IgD-negative memory B cell (primary cell): ENCODE measurements around the gene UBR3. TPM values are rescaled to one million over a fixed set of nuclear protein-coding genes. Genes with fewer than 3 reads are reported as not detected.
"Not testable (repeated sequence)": the region's sequence is repeated elsewhere in the genome, so short reads cannot be mapped to it uniquely, and the experiment has no call there.

Source experiments
- H3K27ac Mint-ChIP-seq, 3 donors: one replicate each; pipeline ENCODE4 v1.8.0; 2020 to 2022; ENCODE audit warnings: mild to moderate bottlenecking in 3 of 3, mixed read lengths in 3 of 3, moderate library complexity in 1 of 3
- H3K27me3 Mint-ChIP-seq: one replicate; pipeline ENCODE4 v1.8.0; 2021; ENCODE audit warnings: mixed read lengths
- H3K36me3 Mint-ChIP-seq: one replicate; pipeline ENCODE4 v1.8.0; 2020; ENCODE audit warnings: mild to moderate bottlenecking, mixed read lengths
- H3K4me1 Mint-ChIP-seq, 3 donors: one replicate each; pipeline ENCODE4 v1.8.0; 2020 to 2022; ENCODE audit warnings: mixed read lengths in 3 of 3, mild to moderate bottlenecking in 1 of 3
- H3K4me3 Mint-ChIP-seq, 4 donors: one replicate each; pipeline ENCODE4 v1.8.0; 2020 to 2022; ENCODE audit warnings: mild to moderate bottlenecking in 4 of 4, mixed read lengths in 4 of 4, moderate library complexity in 3 of 4
- H3K9me3 Mint-ChIP-seq, 3 donors: one replicate each; pipeline ENCODE4 v1.8.0; 2020 to 2021; ENCODE audit warnings: mixed read lengths in 3 of 3, mild to moderate bottlenecking in 1 of 3
- polyA plus RNA-seq: library from polyadenylated mRNA; unstranded; fragments of 300-500 nt; fragmentation: Illumina TruSeq; gene quantifications from one replicate; pipeline ENCODE4 v1.2.3, GENCODE V29; 2021

Gene UBR3
- polyA plus RNA-seq, 1 donor from 2014 or later, result 5.4 TPM

GRCh38 chr2:170115501-170116229, 288.4 kb downstream of the UBR3 start:
- no peaks in the 10 kb centered on the region for H3K27me3 Mint-ChIP-seq
- H3K4me1 Mint-ChIP-seq, result no peaks in the 10 kb centered on the region
- no peak overlapping the region for H3K27ac Mint-ChIP-seq

GRCh38 chr2:170118641-170119040, 291.4 kb downstream of the UBR3 start:
- H3K4me1 Mint-ChIP-seq, result no peaks in the 10 kb centered on the region
- H3K27me3 Mint-ChIP-seq, result no peaks in the 10 kb centered on the region
- no peaks in the 10 kb centered on the region for H3K36me3 Mint-ChIP-seq
- no peak overlapping the region for H3K27ac Mint-ChIP-seq
- H3K9me3 Mint-ChIP-seq, result peaks cover 8 to 15% (median 8%) of the 10 kb centered on the region in 3 donors
- H3K4me3 Mint-ChIP-seq, result no peak overlapping the region

More at GRCh38 chr2:170115501-170116229, 288.4 kb downstream of the UBR3 start:
- no peak overlapping the region for H3K4me3 Mint-ChIP-seq
- H3K9me3 Mint-ChIP-seq, result peaks cover 8 to 15% (median 8%) of the 10 kb centered on the region in 3 donors
- no peaks in the 10 kb centered on the region for H3K36me3 Mint-ChIP-seq

GRCh38 chr2:170119326-170119725, 292.1 kb downstream of the UBR3 start:
- H3K4me1 Mint-ChIP-seq, H3K27me3 Mint-ChIP-seq, H3K27ac Mint-ChIP-seq, H3K36me3 Mint-ChIP-seq, H3K4me3 Mint-ChIP-seq: not testable (repeated sequence)
- peaks cover 8 to 11% (median 8%) of the 10 kb centered on the region in 3 donors for H3K9me3 Mint-ChIP-seq

- Mint-ChIP-seq H3K9me3 (peaks cover 3 to 10% (median 5%) of the 10 kb centered on the region in 3 donors), H3K27me3 (no peaks in the 10 kb centered on the region), H3K4me3 (no peak overlapping the region), H3K36me3 (peaks cover 1% of the 10 kb centered on the region), H3K27ac (no peak overlapping the region), H3K4me1 (no peaks in the 10 kb centered on the region)
These were observed 294.4 kb downstream of the UBR3 start for GRCh38 chr2:170121689-170122088.

- Mint-ChIP-seq H3K9me3 (peaks cover 2 to 10% (median 5%) of the 10 kb centered on the region in 3 donors), H3K27me3 (no peaks in the 10 kb centered on the region), H3K36me3 (peaks cover 1% of the 10 kb centered on the region), H3K4me1 (no peaks in the 10 kb centered on the region), H3K4me3 (no peak overlapping the region), H3K27ac (no peak overlapping the region)
These were observed 295.8 kb downstream of the UBR3 start for GRCh38 chr2:170122883-170123547.

- Mint-ChIP-seq H3K4me3 (no peak overlapping the region), H3K27ac (no peak overlapping the region), H3K4me1 (no peaks in the 10 kb centered on the region), H3K36me3 (peaks cover 1% of the 10 kb centered on the region), H3K9me3 (peaks cover 3 to 10% (median 5%) of the 10 kb centered on the region in 3 donors), H3K27me3 (no peaks in the 10 kb centered on the region)
These were observed 296.3 kb downstream of the UBR3 start for GRCh38 chr2:170123593-170123992.

- not testable (repeated sequence) for H3K4me1 Mint-ChIP-seq, H3K4me3 Mint-ChIP-seq, H3K27me3 Mint-ChIP-seq, H3K9me3 Mint-ChIP-seq, H3K36me3 Mint-ChIP-seq, H3K27ac Mint-ChIP-seq
These were observed 299.0 kb downstream of the UBR3 start for GRCh38 chr2:170126138-170126728.

Other genes with a start within 250 kb of the UBR3 start
- gene PPIG, start 243.1 kb upstream of the UBR3 start, polyA plus RNA-seq, result 92.5 TPM
- gene CFAP210, start 133.0 kb upstream of the UBR3 start, polyA plus RNA-seq, result not detected
- gene PHOSPHO2, start 133.0 kb upstream of the UBR3 start, polyA plus RNA-seq, result 3.8 TPM
- 1.8 TPM for gene KLHL23, start 93.6 kb upstream of the UBR3 start, polyA plus RNA-seq
- 116 TPM for gene SSB, start 28.6 kb upstream of the UBR3 start, polyA plus RNA-seq
- gene METTL5, start 2.5 kb upstream of the UBR3 start, polyA plus RNA-seq, result 111 TPM